Suprapubic skin (tissue), 4 donors: ENCODE data around the gene LSM14A. TPM values are rescaled to one million over a fixed set of nuclear protein-coding genes. Genes with fewer than 3 reads are reported as not detected.

Source experiments
- DNase-seq, 2 donors: peaks; one replicate each; pipeline ENCODE4 v3.0.0-alpha.2; 2019; ENCODE audit warnings: low spot score in 2 of 2
- H3K27ac ChIP-seq: fragments of 200-600 bp; sonication (generic); one replicate; pipeline ENCODE4 v1.5.1; 2019
- H3K27me3 ChIP-seq: fragments of 200-600 bp; sonication (generic); one replicate; pipeline ENCODE4 v1.5.1; 2019
- H3K36me3 ChIP-seq: fragments of 200-600 bp; sonication (generic); one replicate; pipeline ENCODE4 v1.5.1; 2019
- H3K4me1 ChIP-seq: fragments of 200-600 bp; sonication (generic); one replicate; pipeline ENCODE4 v1.5.1; 2019
- H3K4me3 ChIP-seq: fragments of 200-600 bp; sonication (generic); one replicate; pipeline ENCODE4 v1.5.1; 2019; ENCODE audit warnings: mild to moderate bottlenecking
- H3K9me3 ChIP-seq: fragments of 200-600 bp; sonication (generic); one replicate; pipeline ENCODE4 v1.5.1; 2019
- EP300 ChIP-seq: sonication (generic); formaldehyde crosslinking; IDR thresholded peaks from one replicate; pipeline ENCODE4 v1.6.1; 2017; ENCODE audit warnings: antibody characterized with exemption
- POLR2A ChIP-seq, 2 donors: fragments of 450-650 bp; IDR thresholded peaks; one replicate each; pipeline ENCODE4 v1.6.1; 2017; ENCODE audit warnings: antibody characterized with exemption in 2 of 2, mild to moderate bottlenecking in 2 of 2, moderate library complexity in 2 of 2
- POLR2AphosphoS5 ChIP-seq, 3 donors: sonication (generic); formaldehyde crosslinking; IDR thresholded peaks; one replicate each; pipeline ENCODE4 v1.6.1; 2017; ENCODE audit warnings: antibody characterized with exemption in 3 of 3
- WGBS: methylation state at CpG from one replicate; pipeline ENCODE4 v1.1.5; 2018; 5-methylcytosine and 5-hydroxymethylcytosine counted together
- total RNA-seq, 4 donors: library from RNA; depleted of rRNA; stranded (reverse); fragments of >200 nt; gene quantifications; one replicate each; pipeline ENCODE4 v1.1.0, GENCODE V29; 2016
- TF ChIP-seq, protein P1 (sequence below), 2 donors: fragments of 200-600 bp in 1 of 2; fragments of 450-650 bp in 1 of 2; sonication (generic) in 1 of 2; IDR thresholded peaks; one replicate each; pipeline ENCODE4 v1.5.1; 2016 to 2019; ENCODE audit warnings: antibody characterized with exemption in 2 of 2, mild to moderate bottlenecking in 1 of 2, moderate library complexity in 1 of 2

Gene LSM14A
- total RNA-seq, 4 donors from 2014 or later: 107 to 156 (median 116) TPM

DNA sequence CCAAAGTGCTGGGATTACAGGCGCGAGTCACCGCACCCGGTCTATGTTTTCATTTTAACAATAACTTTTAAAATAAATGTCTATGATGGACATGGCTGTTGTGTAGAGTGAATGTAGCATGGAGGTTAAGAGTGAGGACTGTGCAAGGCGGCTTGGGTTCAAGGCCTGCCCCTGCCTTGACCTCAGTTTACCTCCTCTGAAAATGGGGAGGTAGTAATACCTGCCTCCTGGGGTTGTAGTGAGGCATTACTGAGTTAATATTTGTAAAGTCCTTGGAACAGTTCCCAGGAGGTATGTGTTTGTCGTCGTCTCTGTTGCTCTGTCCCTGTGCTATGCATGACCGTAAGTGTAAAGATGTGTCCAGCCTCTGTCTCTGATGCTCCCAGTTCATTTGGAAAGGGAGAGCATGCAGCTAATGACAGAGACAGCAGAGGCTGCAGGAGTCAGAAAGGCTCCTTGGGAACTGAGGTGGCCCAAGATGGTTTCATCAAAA, 91.5 kb downstream of the LSM14A start:
- 90% methylated on average over 8 of the region's 8 CpGs for WGBS
- Histone ChIP-seq H3K4me1 (peaks cover 23% of the 10 kb centered on the region), H3K27me3 (no peaks in the 10 kb centered on the region)

DNA sequence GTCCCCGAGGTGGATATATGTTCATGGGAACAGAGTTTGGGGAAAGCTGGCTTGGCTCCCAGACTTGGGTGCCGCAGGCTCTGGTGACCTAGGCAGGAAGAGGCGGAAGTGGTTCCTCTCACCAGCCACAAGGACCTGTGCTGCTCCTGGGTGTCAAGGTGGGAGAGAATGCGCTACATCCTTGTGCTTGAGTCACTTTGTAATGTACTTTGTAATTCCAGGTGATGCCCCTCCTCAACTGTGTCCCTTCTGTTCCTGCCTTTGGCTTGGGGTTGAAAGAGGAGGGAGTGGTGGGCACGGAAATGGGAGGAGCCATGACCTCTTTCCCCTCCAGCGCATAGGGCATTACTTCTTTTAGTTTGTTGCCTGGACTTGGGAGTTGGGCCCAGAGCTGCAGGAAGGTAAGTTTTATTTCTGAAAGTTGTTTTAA, 92.9 kb downstream of the LSM14A start:
- peak overlapping the region; percentile 7 for H3K4me3 ChIP-seq
- DNase-seq: no peak

More for the DNA sequence above, 91.5 kb downstream of the LSM14A start:
- no peak overlapping the region for H3K27ac ChIP-seq
- no peak for DNase-seq
- TF ChIP-seq EP300: no peak
- no peak for TF ChIP-seq POLR2A (IDR thresholded peaks at IDR 0.05)
- TF ChIP-seq, protein P1, sequence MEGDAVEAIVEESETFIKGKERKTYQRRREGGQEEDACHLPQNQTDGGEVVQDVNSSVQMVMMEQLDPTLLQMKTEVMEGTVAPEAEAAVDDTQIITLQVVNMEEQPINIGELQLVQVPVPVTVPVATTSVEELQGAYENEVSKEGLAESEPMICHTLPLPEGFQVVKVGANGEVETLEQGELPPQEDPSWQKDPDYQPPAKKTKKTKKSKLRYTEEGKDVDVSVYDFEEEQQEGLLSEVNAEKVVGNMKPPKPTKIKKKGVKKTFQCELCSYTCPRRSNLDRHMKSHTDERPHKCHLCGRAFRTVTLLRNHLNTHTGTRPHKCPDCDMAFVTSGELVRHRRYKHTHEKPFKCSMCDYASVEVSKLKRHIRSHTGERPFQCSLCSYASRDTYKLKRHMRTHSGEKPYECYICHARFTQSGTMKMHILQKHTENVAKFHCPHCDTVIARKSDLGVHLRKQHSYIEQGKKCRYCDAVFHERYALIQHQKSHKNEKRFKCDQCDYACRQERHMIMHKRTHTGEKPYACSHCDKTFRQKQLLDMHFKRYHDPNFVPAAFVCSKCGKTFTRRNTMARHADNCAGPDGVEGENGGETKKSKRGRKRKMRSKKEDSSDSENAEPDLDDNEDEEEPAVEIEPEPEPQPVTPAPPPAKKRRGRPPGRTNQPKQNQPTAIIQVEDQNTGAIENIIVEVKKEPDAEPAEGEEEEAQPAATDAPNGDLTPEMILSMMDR (IDR thresholded peaks at IDR 0.05): no peak
- TF ChIP-seq POLR2AphosphoS5 (IDR thresholded peaks at IDR 0.05): no peak
- no peaks in the 10 kb centered on the region for H3K36me3 ChIP-seq
- no peak overlapping the region for H3K4me3 ChIP-seq
- no peaks in the 10 kb centered on the region for H3K9me3 ChIP-seq

DNA sequence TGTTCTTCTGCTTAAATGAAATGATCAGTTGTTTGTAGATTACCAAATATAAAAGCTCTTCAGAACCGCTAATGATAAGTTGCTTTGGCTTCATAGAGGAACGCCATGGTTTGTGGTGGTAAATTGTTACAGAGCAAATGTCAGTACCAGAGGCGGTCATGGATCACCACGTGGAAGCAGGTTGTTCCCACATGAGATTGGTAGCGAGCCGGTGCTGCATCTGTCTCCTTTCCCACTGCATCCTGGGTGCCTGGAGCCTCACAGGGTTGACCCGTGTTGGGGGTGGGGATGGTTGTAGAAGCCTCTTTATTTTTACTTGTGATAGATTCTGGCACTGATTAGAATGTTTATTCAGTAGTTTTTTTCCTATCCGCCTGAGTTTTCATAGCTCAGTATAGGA, 96.8 kb downstream of the LSM14A start:
- H3K9me3 ChIP-seq: no peaks in the 10 kb centered on the region
- peak overlapping the region; percentile 80 for H3K27ac ChIP-seq
- TF ChIP-seq POLR2AphosphoS5 (IDR thresholded peaks at IDR 0.05) (no peak), POLR2A (IDR thresholded peaks at IDR 0.05) (no peak), EP300 (no peak)
- TF ChIP-seq, protein P1 (IDR thresholded peaks at IDR 0.05): no peak
- H3K36me3 ChIP-seq: no peaks in the 10 kb centered on the region
- 73% methylated on average over 8 of the region's 8 CpGs for WGBS
- H3K27me3 ChIP-seq: no peaks in the 10 kb centered on the region
- peaks cover 43% of the 10 kb centered on the region for H3K4me1 ChIP-seq
- peak overlapping the region; percentile 17 for H3K4me3 ChIP-seq
- DNase-seq: no peak

More for the DNA sequence above, 92.9 kb downstream of the LSM14A start:
- Histone ChIP-seq H3K9me3 (no peaks in the 10 kb centered on the region), H3K27ac (no peak overlapping the region), H3K36me3 (no peaks in the 10 kb centered on the region), H3K27me3 (no peaks in the 10 kb centered on the region), H3K4me1 (peaks cover 36% of the 10 kb centered on the region)
- WGBS: 50% methylated on average over 6 of the region's 6 CpGs
- TF ChIP-seq EP300: no peak
- no peak for TF ChIP-seq POLR2AphosphoS5 (IDR thresholded peaks at IDR 0.05)
- TF ChIP-seq, protein P1 (IDR thresholded peaks at IDR 0.05): no peak
- no peak for TF ChIP-seq POLR2A (IDR thresholded peaks at IDR 0.05)

DNA sequence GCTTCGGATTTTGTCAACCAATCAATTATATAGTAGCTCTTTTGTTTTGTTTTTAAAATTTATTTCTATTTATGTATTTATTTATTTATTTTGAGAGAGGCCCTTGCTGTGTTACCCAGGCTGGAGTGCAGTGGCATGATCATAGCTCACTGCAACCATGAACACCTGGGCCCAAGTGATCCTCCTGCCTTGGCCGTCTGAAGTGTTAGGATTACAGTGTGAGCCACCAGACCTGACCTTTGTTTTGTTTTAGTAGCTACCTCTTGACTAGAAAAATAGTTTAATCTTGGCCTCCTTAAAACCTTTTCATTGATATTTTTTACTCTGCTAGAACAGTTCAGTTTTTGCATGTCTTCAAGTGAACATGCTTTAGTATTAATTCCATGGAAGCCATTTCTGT, 97.2 kb downstream of the LSM14A start:
- Histone ChIP-seq H3K4me3 (no peak overlapping the region), H3K36me3 (no peaks in the 10 kb centered on the region), H3K27me3 (no peaks in the 10 kb centered on the region), H3K27ac (peak overlapping the region; percentile 80), H3K4me1 (peaks cover 41% of the 10 kb centered on the region), H3K9me3 (no peaks in the 10 kb centered on the region)
- TF ChIP-seq, protein P1 (IDR thresholded peaks at IDR 0.05): no peak
- TF ChIP-seq POLR2A (IDR thresholded peaks at IDR 0.05): no peak
- no peak for TF ChIP-seq EP300
- no peak for TF ChIP-seq POLR2AphosphoS5 (IDR thresholded peaks at IDR 0.05)
- 74% methylated on average over 2 of the region's 2 CpGs for WGBS
- DNase-seq: no peak

DNA sequence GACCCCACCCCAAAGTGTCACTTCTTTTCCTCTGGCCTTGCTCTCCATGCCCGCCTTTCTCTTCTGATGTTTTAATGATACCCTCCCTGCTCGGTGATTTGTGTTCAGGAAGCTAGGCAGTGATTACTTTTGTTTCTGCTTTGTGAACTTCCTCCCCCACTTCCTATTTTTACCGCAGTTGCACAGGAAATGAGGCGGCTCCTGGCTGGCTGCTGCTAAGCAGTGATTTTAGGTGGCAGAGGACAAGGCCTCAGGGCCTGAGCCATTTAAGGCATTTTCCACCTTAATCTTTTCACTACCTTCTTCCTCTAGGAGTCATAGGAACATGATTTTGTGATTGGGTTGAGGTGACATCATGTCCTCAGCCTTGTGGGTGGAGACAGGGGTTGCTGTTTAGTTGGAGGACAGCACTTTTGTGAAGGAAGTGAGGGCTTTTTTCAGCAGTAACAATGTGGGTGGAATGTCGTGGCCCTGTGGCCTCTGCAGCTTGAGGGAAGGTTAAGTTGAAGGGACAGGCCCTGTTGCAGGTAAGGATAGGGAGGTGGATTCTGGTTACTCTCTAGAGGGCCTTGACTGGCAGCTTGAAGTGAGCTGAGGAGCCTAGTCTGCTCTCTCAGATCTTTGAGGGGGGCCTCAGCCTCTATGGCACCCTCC, 97.8 kb downstream of the LSM14A start:
- no peaks in the 10 kb centered on the region for H3K27me3 ChIP-seq
- peak in 1 of 2 donors; percentile 74 for DNase-seq
- H3K4me3 ChIP-seq: no peak overlapping the region
- TF ChIP-seq POLR2AphosphoS5 (IDR thresholded peaks at IDR 0.05): peak in 1 of 3 donors; percentile 42
- TF ChIP-seq POLR2A (IDR thresholded peaks at IDR 0.05): no peak
- 39% methylated on average over 5 of the region's 5 CpGs for WGBS
- H3K27ac ChIP-seq: peak overlapping the region; percentile 80
- peaks cover 40% of the 10 kb centered on the region for H3K4me1 ChIP-seq
- no peaks in the 10 kb centered on the region for H3K36me3 ChIP-seq
- H3K9me3 ChIP-seq: no peaks in the 10 kb centered on the region
